Activated effector memory CD4-positive, alpha-beta T cell treated with anti-CD3 and anti-CD28 coated beads, Interleukin-2, amount 50 U/mL, for 16 hours (primary cell): ENCODE measurements around the gene LILRA2.
"Not testable (repeated sequence)": the region's sequence is repeated elsewhere in the genome, so short reads cannot be mapped to it uniquely, and the experiment has no call there.

Experiments used
- DNase-seq: peaks from one replicate; pipeline ENCODE4 v3.0.0-alpha.2; 2020

The LILRA2 gene

GRCh38 chr19:54571715-54572615 lies 1.6 kb upstream of the LILRA2 start:
- not testable (repeated sequence) for DNase-seq

- no peak for DNase-seq
Observed at GRCh38 chr19:54572696-54573311, 786 bp upstream of the LILRA2 start.

- DNase-seq, result no peak
Observed at GRCh38 chr19:54574051-54574450, 461 bp downstream of the LILRA2 start.

GRCh38 chr19:54574527-54575056 lies 1.0 kb downstream of the LILRA2 start:
- DNase-seq, result no peak

- not testable (repeated sequence) for DNase-seq
Observed at GRCh38 chr19:54575205-54575604, 1.6 kb downstream of the LILRA2 start.

- DNase-seq, result no peak
Observed at GRCh38 chr19:54576411-54576976, 2.9 kb downstream of the LILRA2 start.

GRCh38 chr19:54577334-54577733 lies 3.7 kb downstream of the LILRA2 start:
- no peak for DNase-seq

GRCh38 chr19:54578268-54578667 lies 4.7 kb downstream of the LILRA2 start:
- DNase-seq, result not testable (repeated sequence)

GRCh38 chr19:54586397-54586796 lies 12.8 kb downstream of the LILRA2 start:
- no peak for DNase-seq

GRCh38 chr19:54587026-54587425 lies 13.4 kb downstream of the LILRA2 start:
- DNase-seq, result no peak

GRCh38 chr19:54593445-54593844 lies 19.9 kb downstream of the LILRA2 start, which contains the start of gene LILRA1:
Gene LILRA1 (plus strand): TSS chr19:54593632. CDS start chr19:54594245, 613 bp downstream.
- DNase-seq, result not testable (repeated sequence)

- DNase-seq, result not testable (repeated sequence)
Observed at GRCh38 chr19:54593931-54594626, 20.5 kb downstream of the LILRA2 start.

GRCh38 chr19:54594737-54595136 lies 21.1 kb downstream of the LILRA2 start:
- DNase-seq, result no peak

- not testable (repeated sequence) for DNase-seq
Observed at GRCh38 chr19:54595680-54596436, 22.3 kb downstream of the LILRA2 start.

GRCh38 chr19:54600212-54600611 lies 26.6 kb downstream of the LILRA2 start:
- no peak for DNase-seq

GRCh38 chr19:54606230-54606629 lies 32.6 kb downstream of the LILRA2 start:
- DNase-seq, result no peak

- DNase-seq, result no peak
Observed at GRCh38 chr19:54606891-54607784, 33.5 kb downstream of the LILRA2 start.

- no peak for DNase-seq
Observed at GRCh38 chr19:54607785-54608150, 34.2 kb downstream of the LILRA2 start.

GRCh38 chr19:54608205-54608604 lies 34.6 kb downstream of the LILRA2 start:
- no peak for DNase-seq

GRCh38 chr19:54608792-54609191 lies 35.2 kb downstream of the LILRA2 start:
- DNase-seq, result no peak

GRCh38 chr19:54609356-54609791 lies 35.8 kb downstream of the LILRA2 start:
- DNase-seq, result no peak
